Measurements from ENCODE around the gene GDF10. TPM values are rescaled to one million over a fixed set of nuclear protein-coding genes. Genes with fewer than 3 reads are reported as not detected.

Gene GDF10
- total and polyA plus RNA-seq, 9 of the 15 experiments (the other 6 are each of a cell fraction or from before 2014, with no cell fraction given): 0.03 to 0.20 (median 0.11) TPM; not detected in 6

GRCh38 chr10:47259466-47259865 is 40.5 kb upstream of the GDF10 start:
- POLR2A ChIA-PET: interaction anchor here (0.7 to 0.9 kb wide), 3 partner anchors 13 to 109 kb away, joined by 3 to 6 read pairs (median 3); no protein-coding TSS in a partner anchor
- Histone ChIP-seq H3K4me3 (no peak overlapping the region), H3K9me1 (ENCODE audit: control insufficient read depth, insufficient read depth, low read length) (no peaks in the 10 kb centered on the region), H3K27ac (ENCODE audit: extremely low read depth, low read depth, low read length) (no peak overlapping the region), H3K4me2 (ENCODE audit: insufficient read depth, low read length) (no peak overlapping the region), H3K36me3 (ENCODE audit: control insufficient read depth, insufficient read depth, low read length) (no peaks in the 10 kb centered on the region), H3K9me3 (replicated peaks; ENCODE audit: control insufficient read depth, insufficient read depth, low read depth, low read length) (no peaks in the 10 kb centered on the region), H3K79me2 (ENCODE audit: control insufficient read depth, insufficient read depth, low read length) (no peaks in the 10 kb centered on the region), H2AFZ (ENCODE audit: low read depth, low read length) (no peak overlapping the region), H3K9ac (ENCODE audit: insufficient read depth in 1 of 2, low read depth in 2 of 2, low read length in 2 of 2) (no peak overlapping the region), H3K4me1 (replicated peaks in 1 of 2; ENCODE audit: control insufficient read depth in 2 of 2, insufficient read depth in 2 of 2, low read length in 2 of 2) (peaks cover 0 to 4% of the 10 kb centered on the region in 2 experiments; a peak in 1 of 5 replicates), H4K20me1 (replicated peaks; ENCODE audit: control insufficient read depth, insufficient read depth, low read length) (peaks cover 7% of the 10 kb centered on the region; the same call in 1 of the 2 replicates), H3K27me3 (ENCODE audit: control insufficient read depth in 2 of 2, insufficient read depth in 2 of 2, low read length in 2 of 2) (peaks cover 6 to 30% of the 10 kb centered on the region in 2 experiments; a peak in 4 of 5 replicates)
- CTCF ChIA-PET (ENCODE audit: low intra/inter-chr PET ratio): interaction anchor here (2.3 kb wide), 1 partner anchor 81 kb away, joined by 9 read pairs; no protein-coding TSS in a partner anchor
- no TSS peak for BruUV-seq (replicated peaks)
- no peak for DNase-seq (ENCODE audit: extremely low read depth in 1 of 4, low spot score in 3 of 4)
- no peak for ATAC-seq
- 1% methylated on average over 5 of the region's 5 CpGs for WGBS (ENCODE audit: insufficient coverage, low coverage, missing lambda C conversion rate)
- intact Hi-C loops (cut with micrococcal nuclease) (no loop called here), in situ Hi-C loops (cut with MboI) (no loop called here)
- TF ChIP-seq ELF2 (CRISPR knock-in tag; IDR thresholded peaks at IDR 0.05): no peak
- no peak for TF ChIP-seq JUNB (CRISPR knock-in tag; conservative IDR thresholded peaks at IDR 0.05)
- TF ChIP-seq NFE2 (IDR thresholded peaks at IDR 0.05; ENCODE audit: low read depth): no peak
- no peak for TF ChIP-seq ZNF609 (CRISPR knock-in tag; IDR thresholded peaks at IDR 0.05; ENCODE audit: borderline replicate concordance)
- no peak for FAIRE-seq

Measured in K562 (cell line).